ENCODE measurements around the gene ERP27. TPM values are rescaled to one million over a fixed set of nuclear protein-coding genes. Genes with fewer than 3 reads are reported as not detected.

ERP27 gene
- polyA plus RNA-seq, 1 donor (not counting 4 experiments of a cell fraction or from before 2014, with no cell fraction given), result 0.18 TPM

GRCh38 chr12:14972816-14973215 is 34.5 kb upstream of the ERP27 start, which contains the start of gene PDE6H:
PDE6H (plus strand) TSS chr12:14973042; CDS start chr12:14978013, 4,971 bp downstream.
- dilution Hi-C loops (cut with MboI; ENCODE audit: extremely low pct_ligation_motif_present, low sequenced_read_pairs), result no loop called here
- H2AFZ ChIP-seq (ENCODE audit: control insufficient read depth, low read length), result no peak within 1 kb of the TSS
- no peak within 1 kb of the TSS for H3K27ac ChIP-seq (ENCODE audit: control insufficient read depth, insufficient read depth, low read length)
- H3K36me3 ChIP-seq (ENCODE audit: control insufficient read depth in 2 of 2, extremely low read depth in 1 of 2, insufficient read depth in 2 of 2, low read length in 2 of 2), result no peaks in the 10 kb centered on the region
- no peaks in the 10 kb centered on the region for H3K9me3 ChIP-seq (ENCODE audit: control insufficient read depth, low read depth, low read length)
- no peaks in the 10 kb centered on the region for H3K9me1 ChIP-seq (ENCODE audit: control insufficient read depth, extremely low read depth, insufficient read depth, low read length)
- no peak within 1 kb of the TSS for H3K9ac ChIP-seq (ENCODE audit: control insufficient read depth, extremely low read depth, insufficient read depth, low read length)
- no peak within 1 kb of the TSS for H3K4me3 ChIP-seq (ENCODE audit: control insufficient read depth in 2 of 3, extremely low read depth in 1 of 3, insufficient read depth in 2 of 3, low read depth in 1 of 3, low read length in 3 of 3)
- H3K4me2 ChIP-seq (ENCODE audit: control insufficient read depth, extremely low read depth, insufficient read depth, low read depth, low read length), result no peak within 1 kb of the TSS
- H4K20me1 ChIP-seq (ENCODE audit: control insufficient read depth, extremely low read depth, insufficient read depth, low read length), result no peaks in the 10 kb centered on the region
- no peak for DNase-seq (ENCODE audit: low read depth, low spot score)
- TF ChIP-seq EZH2 (IDR thresholded peaks at IDR 0.05; ENCODE audit: low read length), result no peak
- no peak for TF ChIP-seq CTCF (optimal IDR thresholded peaks at IDR 0.05 in 1 of 3, IDR thresholded peaks at IDR 0.05 in 1 of 3, conservative IDR thresholded peaks at IDR 0.05 in 1 of 3; ENCODE audit: extremely low read depth in 1 of 3, insufficient read depth in 2 of 3, low read length in 3 of 3)
- H3K4me1 ChIP-seq (ENCODE audit: control insufficient read depth, extremely low read depth, insufficient read depth, low read length), result no peaks in the 10 kb centered on the region
- FAIRE-seq, result no peak
- H3K27me3 ChIP-seq (ENCODE audit: control insufficient read depth, extremely low read depth, insufficient read depth, low read length), result no peaks in the 10 kb centered on the region
- no peaks in the 10 kb centered on the region for H3K79me2 ChIP-seq (ENCODE audit: control insufficient read depth, insufficient read depth, low read length)

GRCh38 chr12:14970473-14970872 is 32.1 kb upstream of the ERP27 start:
- FAIRE-seq, result no peak
- Histone ChIP-seq H3K27ac (ENCODE audit: control insufficient read depth, insufficient read depth, low read length) (no peak overlapping the region), H3K9ac (ENCODE audit: control insufficient read depth, extremely low read depth, insufficient read depth, low read length) (no peak overlapping the region), H2AFZ (ENCODE audit: control insufficient read depth, low read length) (no peak overlapping the region), H3K4me3 (ENCODE audit: control insufficient read depth in 2 of 3, extremely low read depth in 1 of 3, insufficient read depth in 2 of 3, low read depth in 1 of 3, low read length in 3 of 3) (no peak overlapping the region), H4K20me1 (ENCODE audit: control insufficient read depth, extremely low read depth, insufficient read depth, low read length) (no peaks in the 10 kb centered on the region), H3K4me2 (ENCODE audit: control insufficient read depth, extremely low read depth, insufficient read depth, low read depth, low read length) (no peak overlapping the region), H3K27me3 (ENCODE audit: control insufficient read depth, extremely low read depth, insufficient read depth, low read length) (no peaks in the 10 kb centered on the region), H3K36me3 (ENCODE audit: control insufficient read depth in 2 of 2, extremely low read depth in 1 of 2, insufficient read depth in 2 of 2, low read length in 2 of 2) (no peaks in the 10 kb centered on the region), H3K79me2 (ENCODE audit: control insufficient read depth, insufficient read depth, low read length) (no peaks in the 10 kb centered on the region), H3K9me1 (ENCODE audit: control insufficient read depth, extremely low read depth, insufficient read depth, low read length) (no peaks in the 10 kb centered on the region), H3K4me1 (ENCODE audit: control insufficient read depth, extremely low read depth, insufficient read depth, low read length) (no peaks in the 10 kb centered on the region), H3K9me3 (ENCODE audit: control insufficient read depth, low read depth, low read length) (no peaks in the 10 kb centered on the region)
- no peak for TF ChIP-seq EZH2 (IDR thresholded peaks at IDR 0.05; ENCODE audit: low read length)
- TF ChIP-seq CTCF (optimal IDR thresholded peaks at IDR 0.05 in 1 of 3, IDR thresholded peaks at IDR 0.05 in 1 of 3, conservative IDR thresholded peaks at IDR 0.05 in 1 of 3; ENCODE audit: extremely low read depth in 1 of 3, insufficient read depth in 2 of 3, low read length in 3 of 3), result no peak
- dilution Hi-C loops (cut with MboI; ENCODE audit: extremely low pct_ligation_motif_present, low sequenced_read_pairs), result no loop called here
- DNase-seq (ENCODE audit: low read depth, low spot score), result no peak

Measured in keratinocyte (primary cell).